Thoracic aorta (tissue), 2 donors: Measurements from ENCODE around the gene CNPY1. TPM values are rescaled to one million over a fixed set of nuclear protein-coding genes. Genes with fewer than 3 reads are reported as not detected.
"Not testable (repeated sequence)": the region's sequence is repeated elsewhere in the genome, so short reads cannot be mapped to it uniquely, and the experiment has no call there.

ENCODE experiments used
- ATAC-seq: fragments of 150-250 bp; one replicate; pipeline ENCODE4 v1.8.0; 2017; ENCODE audit warnings: low read depth; ENCODE audit not compliant: insufficient number of reproducible peaks, low FRiP score
- DNase-seq: peaks from one replicate; pipeline ENCODE4 v3.0.0-alpha.2; 2020; ENCODE audit warnings: low spot score
- H3K27ac ChIP-seq, 2 donors: fragments of 200-600 bp; sonication (generic); 1 replicate in 1 of 2; 2 replicates in 1 of 2; pipeline ENCODE4 v1.5.1; 2016; ENCODE audit warnings: mild to moderate bottlenecking in 2 of 2, moderate library complexity in 2 of 2
- H3K27me3 ChIP-seq: fragments of 200-600 bp; sonication (generic); replicated peaks from 2 replicates; pipeline ENCODE4 v1.6.0; 2016; ENCODE audit warnings: mild to moderate bottlenecking; ENCODE audit not compliant: insufficient read depth
- H3K36me3 ChIP-seq: fragments of 200-600 bp; sonication (generic); one replicate; pipeline ENCODE4 v1.5.1; 2016
- H3K4me1 ChIP-seq, 2 donors: fragments of 200-600 bp; sonication (generic); 1 replicate in 1 of 2; 2 replicates in 1 of 2; pipeline versions ENCODE4 v1.5.1 to v1.6.0; 2016; ENCODE audit warnings: low read depth in 2 of 2, mild to moderate bottlenecking in 1 of 2; ENCODE audit not compliant: control insufficient read depth in 1 of 2
- H3K4me3 ChIP-seq: fragments of 200-600 bp; sonication (generic); 2 replicates; pipeline ENCODE4 v1.5.1; 2016; ENCODE audit warnings: mild to moderate bottlenecking
- H3K9me3 ChIP-seq: fragments of 200-600 bp; sonication (generic); 2 replicates; pipeline ENCODE4 v1.5.1; 2016
- CTCF ChIP-seq: fragments of 200-600 bp; sonication (generic); IDR thresholded peaks from one replicate; pipeline ENCODE4 v1.5.1; 2019; ENCODE audit warnings: antibody characterized with exemption
- total RNA-seq, 2 donors: library from RNA; depleted of rRNA; stranded (reverse); fragments of >200 nt; gene quantifications; one replicate each; pipeline versions ENCODE4 v1.1.0 to v1.2.3, GENCODE V29; 2016

CNPY1 gene
- total RNA-seq, 2 donors from 2014 or later, result not detected

- H3K27me3 ChIP-seq, result no peaks in the 10 kb centered on the region
- DNase-seq (no peak), ATAC-seq (no peak)
- no peaks in the 10 kb centered on the region for H3K4me1 ChIP-seq
- no peaks in the 10 kb centered on the region for H3K36me3 ChIP-seq
- no peak for TF ChIP-seq CTCF
- H3K4me3 ChIP-seq, result no peak overlapping the region
- H3K27ac ChIP-seq, result no peak overlapping the region
- no peaks in the 10 kb centered on the region for H3K9me3 ChIP-seq
These were observed 25.2 kb downstream of the CNPY1 start for GRCh38 chr7:155521007-155521742.

- Histone ChIP-seq H3K36me3 (no peaks in the 10 kb centered on the region), H3K27me3 (no peaks in the 10 kb centered on the region), H3K27ac (no peak overlapping the region), H3K9me3 (no peaks in the 10 kb centered on the region), H3K4me3 (no peak overlapping the region), H3K4me1 (no peaks in the 10 kb centered on the region)
- DNase-seq (no peak), ATAC-seq (no peak)
- no peak for TF ChIP-seq CTCF
These were observed 26.2 kb downstream of the CNPY1 start for GRCh38 chr7:155520114-155520513.

- H3K4me1 ChIP-seq, H3K36me3 ChIP-seq, H3K27ac ChIP-seq, H3K27me3 ChIP-seq, ATAC-seq, H3K4me3 ChIP-seq, DNase-seq, H3K9me3 ChIP-seq: not testable (repeated sequence)
These were observed 27.0 kb downstream of the CNPY1 start for GRCh38 chr7:155519358-155519757.

- no peak for TF ChIP-seq CTCF
- H3K4me1 ChIP-seq, result no peaks in the 10 kb centered on the region
- ATAC-seq, result no peak
- H3K27me3 ChIP-seq, result no peaks in the 10 kb centered on the region
- H3K9me3 ChIP-seq, result no peaks in the 10 kb centered on the region
- H3K27ac ChIP-seq, result no peak overlapping the region
- H3K36me3 ChIP-seq, result no peaks in the 10 kb centered on the region
- no peak overlapping the region for H3K4me3 ChIP-seq
- no peak for DNase-seq
These were observed 27.7 kb downstream of the CNPY1 start for GRCh38 chr7:155518633-155519032.

- ATAC-seq (no peak), DNase-seq (no peak)
- no peaks in the 10 kb centered on the region for H3K4me1 ChIP-seq
- H3K36me3 ChIP-seq, result no peaks in the 10 kb centered on the region
- TF ChIP-seq CTCF, result no peak
- H3K27ac ChIP-seq, result no peak overlapping the region
- no peaks in the 10 kb centered on the region for H3K27me3 ChIP-seq
- no peaks in the 10 kb centered on the region for H3K9me3 ChIP-seq
- no peak overlapping the region for H3K4me3 ChIP-seq
These were observed 28.4 kb downstream of the CNPY1 start for GRCh38 chr7:155517969-155518368.

- H3K27me3 ChIP-seq, result no peaks in the 10 kb centered on the region
These were observed 28.9 kb downstream of the CNPY1 start for GRCh38 chr7:155517452-155517851.

More at GRCh38 chr7:155517452-155517851, 28.9 kb downstream of the CNPY1 start:
- no peak overlapping the region for H3K27ac ChIP-seq
- no peak for ATAC-seq
- no peak for TF ChIP-seq CTCF
- no peaks in the 10 kb centered on the region for H3K9me3 ChIP-seq
- H3K36me3 ChIP-seq, result no peaks in the 10 kb centered on the region
- no peaks in the 10 kb centered on the region for H3K4me1 ChIP-seq
- no peak overlapping the region for H3K4me3 ChIP-seq
- DNase-seq, result no peak
